H1 (cell line): ENCODE measurements around the gene MUC4. TPM values are rescaled to one million over a fixed set of nuclear protein-coding genes. Genes with fewer than 3 reads are reported as not detected.

Source experiments
- CTCF ChIA-PET: fragments of 300-600 bp; sonication (Branson Sonifier 250); formaldehyde crosslinking; loops from one replicate; lab custom pipeline; 2021; ENCODE audit not compliant: partially characterized antibody; lab: Charles Lee
- POLR2A ChIA-PET: fragments of 300-600 bp; sonication (Branson Sonifier 250); formaldehyde crosslinking; loops from one replicate; lab custom pipeline; 2021; ENCODE audit warnings: inconsistent platforms; ENCODE audit not compliant: partially characterized antibody; lab: Charles Lee
- DNase-seq, 2 experiments: peaks; one replicate each; pipeline versions ENCODE4 v3.0.0 to v3.0.0-alpha.2; 2010 to 2022; ENCODE audit warnings: low spot score in 2 of 2, low read depth in 1 of 2, mixed read lengths in 1 of 2
- FAIRE-seq: peaks from 2 replicates; lab custom pipeline; 2011; peaks lifted over from hg19 to GRCh38; lab: Jason Lieb, UNC
- H2AFZ ChIP-seq: 2 replicates; pipeline ENCODE4 v1.8.1; 2012; ENCODE audit warnings: low read length, inconsistent platforms
- H2AK5ac ChIP-seq: 2 replicates; pipeline ENCODE4 v1.6.1; 2013; ENCODE audit warnings: low read depth, low read length
- H2BK120ac ChIP-seq: replicated peaks from 2 replicates; pipeline ENCODE3; 2013; ENCODE audit warnings: low read depth, low read length, inconsistent platforms
- H2BK12ac ChIP-seq: 2 replicates; pipeline ENCODE4 v1.6.1; 2013; ENCODE audit warnings: low read depth, low read length
- H2BK15ac ChIP-seq: 2 replicates; pipeline ENCODE4 v1.6.1; 2013; ENCODE audit warnings: low read length
- H2BK20ac ChIP-seq: 2 replicates; pipeline ENCODE4 v1.6.1; 2013; ENCODE audit warnings: low read length
- H2BK5ac ChIP-seq: 2 replicates; pipeline ENCODE4 v1.6.1; 2013; ENCODE audit warnings: low read depth, low read length
- H3K14ac ChIP-seq: 2 replicates; pipeline ENCODE4 v1.6.1; 2013; ENCODE audit warnings: inconsistent platforms; ENCODE audit not compliant: insufficient read length
- H3K18ac ChIP-seq: 2 replicates; pipeline ENCODE4 v1.6.1; 2013; ENCODE audit warnings: low read length; ENCODE audit errors: extremely low read depth
- H3K23ac ChIP-seq: 2 replicates; pipeline ENCODE4 v1.6.1; 2013; ENCODE audit warnings: inconsistent platforms; ENCODE audit not compliant: insufficient read length
- H3K23me2 ChIP-seq: 2 replicates; pipeline ENCODE4 v1.6.1; 2013; ENCODE audit warnings: low read depth, low read length
- H3K27ac ChIP-seq: 2 replicates; pipeline ENCODE4 v1.6.1; 2011; ENCODE audit warnings: low read depth, low read length, inconsistent platforms
- H3K27me3 ChIP-seq, 4 experiments: replicated peaks in 1 of 4; 1 replicate in 1 of 4; 2 replicates in 3 of 4; pipeline versions ENCODE4 v1.6.1 to v1.8.1; 2011 to 2013; ENCODE audit warnings: low read length in 3 of 4, mild to moderate bottlenecking in 3 of 4, inconsistent platforms in 2 of 4, mixed read lengths in 2 of 4, moderate library complexity in 1 of 4; ENCODE audit not compliant: control insufficient read depth in 3 of 4, insufficient read depth in 3 of 4; ENCODE audit errors: extremely low read depth in 1 of 4
- H3K36me3 ChIP-seq, 4 experiments: 2 replicates each; pipeline versions ENCODE4 v1.6.1 to v1.8.1; 2011 to 2013; ENCODE audit warnings: mild to moderate bottlenecking in 4 of 4, low read length in 3 of 4, moderate library complexity in 2 of 4, control low read depth in 1 of 4, inconsistent platforms in 1 of 4; ENCODE audit not compliant: insufficient read depth in 4 of 4, control insufficient read depth in 2 of 4
- H3K4ac ChIP-seq: replicated peaks from 2 replicates; pipeline ENCODE3; 2013; ENCODE audit warnings: low read length, low read depth, mixed read lengths, inconsistent platforms; ENCODE audit not compliant: insufficient read length
- H3K4me1 ChIP-seq, 4 experiments: replicated peaks in 1 of 4; 1 replicate in 1 of 4; 2 replicates in 3 of 4; pipeline versions ENCODE4 v1.6.1 to v1.8.1; 2011 to 2013; ENCODE audit warnings: low read length in 3 of 4, inconsistent platforms in 2 of 4, mixed read lengths in 1 of 4; ENCODE audit not compliant: insufficient read depth in 4 of 4, control insufficient read depth in 3 of 4
- H3K4me2 ChIP-seq, 2 experiments: 2 replicates each; pipeline versions ENCODE4 v1.6.1 to v1.8.1; 2011 to 2013; ENCODE audit warnings: low read depth in 2 of 2, low read length in 2 of 2, control low read depth in 1 of 2, inconsistent platforms in 1 of 2, mild to moderate bottlenecking in 1 of 2; ENCODE audit not compliant: insufficient read depth in 1 of 2
- H3K4me3 ChIP-seq, 4 experiments: fragments of 200-600, 300-600 bp in 1 of 4; sonication (generic), shearing (Covaris generic), sonication (Bioruptor Twin) in 1 of 4; 2 replicates each; pipeline versions ENCODE4 v1.5.1 to v1.8.1; 2011 to 2016; ENCODE audit warnings: low read length in 4 of 4, low read depth in 3 of 4, control low read depth in 2 of 4, inconsistent platforms in 2 of 4, mild to moderate bottlenecking in 2 of 4, mixed read lengths in 1 of 4, moderate library complexity in 1 of 4; ENCODE audit not compliant: insufficient read depth in 2 of 4; ENCODE audit errors: extremely low read depth in 1 of 4
- H3K56ac ChIP-seq: replicated peaks from 2 replicates; pipeline ENCODE3; 2013; ENCODE audit warnings: low read depth, mild to moderate bottlenecking, mixed read lengths, low read length, inconsistent platforms; ENCODE audit not compliant: insufficient read length
- H3K79me1 ChIP-seq: 2 replicates; pipeline ENCODE4 v1.6.1; 2013; ENCODE audit warnings: low read depth, low read length, control low read depth
- H3K79me2 ChIP-seq, 2 experiments: 2 replicates each; pipeline versions ENCODE4 v1.6.1 to v1.8.1; 2012 to 2013; ENCODE audit warnings: low read length in 2 of 2, mild to moderate bottlenecking in 2 of 2, inconsistent platforms in 1 of 2; ENCODE audit not compliant: insufficient read depth in 2 of 2, control insufficient read depth in 1 of 2
- H3K9ac ChIP-seq, 4 experiments: replicated peaks in 1 of 4; 1 replicate in 1 of 4; 2 replicates in 3 of 4; pipeline versions ENCODE4 v1.6.1 to v1.8.1; 2011 to 2013; ENCODE audit warnings: low read depth in 3 of 4, low read length in 3 of 4, control low read depth in 2 of 4, mild to moderate bottlenecking in 2 of 4, moderate library complexity in 2 of 4, inconsistent platforms in 1 of 4; ENCODE audit errors: extremely low read depth in 1 of 4
- H3K9me3 ChIP-seq, 2 experiments: 2 replicates each; pipeline versions ENCODE4 v1.6.1 to v1.8.1; 2012 to 2013; ENCODE audit warnings: mild to moderate bottlenecking in 2 of 2, moderate library complexity in 2 of 2, control low read depth in 1 of 2, inconsistent platforms in 1 of 2, low read depth in 1 of 2, low read length in 1 of 2, mixed read lengths in 1 of 2; ENCODE audit not compliant: insufficient read depth in 2 of 2
- H4K20me1 ChIP-seq, 2 experiments: replicated peaks in 1 of 2; 2 replicates each; pipeline versions ENCODE3 to v1.8.1; 2011 to 2013; ENCODE audit warnings: inconsistent platforms in 2 of 2, low read length in 2 of 2, mild to moderate bottlenecking in 1 of 2; ENCODE audit not compliant: insufficient read depth in 2 of 2, control insufficient read depth in 1 of 2
- H4K5ac ChIP-seq: 2 replicates; pipeline ENCODE4 v1.6.1; 2013; ENCODE audit warnings: low read length, low read depth, mixed read lengths, inconsistent platforms; ENCODE audit not compliant: insufficient read length
- H4K8ac ChIP-seq: 2 replicates; pipeline ENCODE4 v1.8.0; 2013; ENCODE audit warnings: mild to moderate bottlenecking, moderate library complexity, low read length, inconsistent platforms; ENCODE audit not compliant: insufficient read depth; ENCODE audit errors: extremely low read depth
- H4K91ac ChIP-seq: replicated peaks from 2 replicates; pipeline ENCODE3; 2013; ENCODE audit warnings: low read length, mixed read lengths, inconsistent platforms; ENCODE audit not compliant: insufficient read length
- BCL11A ChIP-seq, 2 experiments: IDR thresholded peaks; one replicate each; pipeline ENCODE4 v1.6.1; 2011; ENCODE audit warnings: low read depth in 2 of 2, low read length in 2 of 2, mild to moderate bottlenecking in 2 of 2
- CBX5 ChIP-seq: fragments of 300-800, 300-1000 bp; sonication (generic); IDR thresholded peaks from 2 replicates; pipeline ENCODE4 v1.7.1; 2016; ENCODE audit warnings: antibody characterized with exemption, low read length, low read depth
- CHD2 ChIP-seq: IDR thresholded peaks from 2 replicates; pipeline ENCODE4 v1.6.1; 2012; ENCODE audit warnings: low read length, improper control_type of control experiment
- POLR2AphosphoS5 ChIP-seq: IDR thresholded peaks from 2 replicates; pipeline ENCODE4 v1.6.1; 2011; ENCODE audit warnings: low read depth, low read length
- SP1 ChIP-seq: IDR thresholded peaks from 2 replicates; pipeline ENCODE4 v1.6.1; 2011; ENCODE audit warnings: low read depth, low read length
- SP2 ChIP-seq: IDR thresholded peaks from 2 replicates; pipeline ENCODE4 v1.6.1; 2012; ENCODE audit warnings: mild to moderate bottlenecking, low read length, inconsistent platforms
- TEAD4 ChIP-seq: IDR thresholded peaks from 2 replicates; pipeline ENCODE4 v1.6.1; 2012; ENCODE audit warnings: low read depth, low read length, inconsistent platforms, mixed read lengths
- WGBS, 2 experiments: shearing (Covaris generic) in 1 of 2; methylation state at CpG; one replicate each; pipeline versions ENCODE4 v1.1.6 to v1.1.7; 2013 to 2015; ENCODE audit warnings: low lambda C conversion rate in 2 of 2, mixed read lengths in 2 of 2, inconsistent platforms in 1 of 2, low coverage in 1 of 2, missing lambda C conversion rate in 1 of 2; ENCODE audit not compliant: insufficient replicate concordance in 2 of 2, insufficient coverage in 1 of 2, insufficient read length in 1 of 2; ENCODE audit errors: extremely low coverage in 1 of 2, missing lambda C conversion rate in 1 of 2; 5-methylcytosine and 5-hydroxymethylcytosine counted together
- polyA plus RNA-seq, 7 experiments: library from polyadenylated mRNA; depleted of rRNA in 3 of 7; stranded (reverse) in 5 of 7; unstranded in 2 of 7; fragments of >200 nt in 5 of 7; fragments of 200-250 nt in 2 of 7; gene quantifications; 1 replicate in 5 of 7; 2 replicates in 1 of 7; 4 replicates in 1 of 7; pipeline versions ENCODE4 v1.2.1 to v1.2.3, GENCODE V29; 2011 to 2013; ENCODE audit warnings: missing spikeins in 2 of 7, mixed read lengths in 2 of 7
- total RNA-seq: library from RNA; stranded (reverse); fragmentation: NEBNext Ultra II Directional; extraction: Animal tissue kit (Norgen Biotek cat#: 25700); gene quantifications from 2 replicates; pipeline ENCODE4 v1.2.1, GENCODE V29; 2021
- TF ChIP-seq, protein P1 (sequence below), 3 experiments: IDR thresholded peaks; 1 replicate in 2 of 3; 2 replicates in 1 of 3; pipeline versions ENCODE4 v1.5.1 to v1.6.1; 2011; ENCODE audit warnings: low read length in 3 of 3, mild to moderate bottlenecking in 3 of 3, inconsistent platforms in 2 of 3, low read depth in 1 of 3, moderate library complexity in 1 of 3; ENCODE audit not compliant: insufficient read depth in 1 of 3; ENCODE audit errors: control extremely low read depth in 1 of 3

The MUC4 gene
- total and polyA plus RNA-seq, 2 of the 8 experiments (the other 6 are each of a cell fraction or from before 2014, with no cell fraction given) = 0.89 to 2.0 TPM

DNA sequence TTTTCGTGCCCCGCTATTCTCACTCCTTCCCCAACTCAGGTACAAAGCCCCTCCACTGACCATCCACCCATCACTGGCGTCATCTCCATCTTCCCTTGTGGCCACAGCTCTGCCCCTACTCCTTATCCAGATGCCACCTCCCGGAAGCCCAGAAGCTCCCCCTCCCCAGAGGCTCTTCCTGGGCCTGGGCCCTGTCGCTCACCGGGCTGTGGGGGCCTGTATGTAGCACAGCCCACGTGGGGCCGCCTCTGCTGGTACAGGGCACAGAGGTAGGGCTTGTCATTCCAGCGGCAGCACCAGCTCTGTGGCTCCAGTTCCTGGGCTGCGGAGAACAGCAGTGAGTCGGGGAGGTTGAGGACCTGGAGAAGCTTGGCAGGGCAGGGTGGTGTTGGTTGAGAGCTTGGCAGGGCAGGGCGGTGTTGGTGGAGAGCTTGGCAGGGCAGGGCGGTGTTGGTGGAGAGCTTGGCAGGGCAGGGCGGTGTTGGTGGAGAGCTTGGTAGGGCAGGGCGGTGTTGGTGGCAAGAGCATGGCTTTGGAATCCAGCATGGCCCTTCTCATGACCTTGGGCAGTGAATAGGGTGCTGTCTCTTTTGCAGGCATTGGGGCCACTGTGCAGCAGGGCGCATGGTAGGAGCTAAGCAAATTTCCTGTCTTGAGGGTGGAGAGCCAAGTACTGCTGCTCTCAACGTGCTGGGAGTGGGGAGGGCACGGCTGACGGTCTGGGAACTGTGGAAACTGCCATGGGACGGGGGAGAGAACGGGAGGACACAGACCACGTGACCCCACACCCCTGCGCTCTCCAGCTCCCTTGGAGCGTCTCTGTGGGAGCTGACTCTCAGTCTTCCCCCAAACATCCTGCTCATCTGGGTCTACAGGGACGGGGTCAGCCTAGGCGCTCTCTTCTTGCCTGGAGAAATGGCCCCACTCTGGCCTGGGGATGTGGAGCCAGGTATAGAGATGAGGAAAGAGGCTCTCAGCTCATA, 47.6 kb downstream of the MUC4 start:
- Histone ChIP-seq H3K56ac (no peak overlapping the region), H2AFZ (no peak overlapping the region), H2BK20ac (no peak overlapping the region), H4K8ac (no peak overlapping the region), H4K5ac (no peak overlapping the region), H2BK120ac (no peak overlapping the region), H2BK12ac (peak overlapping the region; percentile 12; the same call in 1 of the 2 replicates), H3K9ac (no peak overlapping the region), H4K20me1 (no peaks in the 10 kb centered on the region), H2BK5ac (0 out of 2 replicates have a peak overlapping the region, but pooled peaks have one; percentile 60), H3K23ac (no peak overlapping the region), H3K18ac (no peak overlapping the region; the same call in 1 of the 2 replicates), H2AK5ac (no peak overlapping the region), H3K4me1 (no peaks in the 10 kb centered on the region), H2BK15ac (0 out of 2 replicates have a peak overlapping the region, but pooled peaks have one; percentile 75), H3K23me2 (peaks cover 7% of the 10 kb centered on the region; the same call in 1 of the 2 replicates), H3K79me1 (no peaks in the 10 kb centered on the region), H3K14ac (no peak overlapping the region), H3K4ac (no peak overlapping the region), H3K4me3 (no peak overlapping the region), H3K79me2 (no peaks in the 10 kb centered on the region), H4K91ac (no peak overlapping the region), H3K36me3 (no peaks in the 10 kb centered on the region), H3K27ac (no peak overlapping the region), H3K9me3 (no peaks in the 10 kb centered on the region; a peak in 1 of 4 replicates), H3K27me3 (no peaks in the 10 kb centered on the region; a peak in 3 of 7 replicates), H3K4me2 (no peak overlapping the region)
- ChIA-PET POLR2A (interaction anchor here (0.6 to 0.8 kb wide), 2 partner anchors 19 to 221 kb away, joined by 3 read pairs; no protein-coding TSS in a partner anchor), CTCF (interaction anchor here (0.8 to 5.8 kb wide), 8 partner anchors 10 to 133 kb away, joined by 3 to 33 read pairs (median 4); no protein-coding TSS in a partner anchor)
- 86% methylated on average over 25 of the region's 26 CpGs; no CpG with 5 or more reads in 1 of the 2 experiments for WGBS, 2 experiments
- DNase-seq (no peak), FAIRE-seq (no peak)
- TF ChIP-seq CHD2 (no peak), SP2 (no peak), TEAD4 (no peak), CBX5 (no peak), POLR2AphosphoS5 (no peak), BCL11A (IDR thresholded peaks at IDR 0.05; ENCODE audit: low read depth in 2 of 2, low read length in 2 of 2) (no peak), SP1 (no peak)
- TF ChIP-seq, protein P1, sequence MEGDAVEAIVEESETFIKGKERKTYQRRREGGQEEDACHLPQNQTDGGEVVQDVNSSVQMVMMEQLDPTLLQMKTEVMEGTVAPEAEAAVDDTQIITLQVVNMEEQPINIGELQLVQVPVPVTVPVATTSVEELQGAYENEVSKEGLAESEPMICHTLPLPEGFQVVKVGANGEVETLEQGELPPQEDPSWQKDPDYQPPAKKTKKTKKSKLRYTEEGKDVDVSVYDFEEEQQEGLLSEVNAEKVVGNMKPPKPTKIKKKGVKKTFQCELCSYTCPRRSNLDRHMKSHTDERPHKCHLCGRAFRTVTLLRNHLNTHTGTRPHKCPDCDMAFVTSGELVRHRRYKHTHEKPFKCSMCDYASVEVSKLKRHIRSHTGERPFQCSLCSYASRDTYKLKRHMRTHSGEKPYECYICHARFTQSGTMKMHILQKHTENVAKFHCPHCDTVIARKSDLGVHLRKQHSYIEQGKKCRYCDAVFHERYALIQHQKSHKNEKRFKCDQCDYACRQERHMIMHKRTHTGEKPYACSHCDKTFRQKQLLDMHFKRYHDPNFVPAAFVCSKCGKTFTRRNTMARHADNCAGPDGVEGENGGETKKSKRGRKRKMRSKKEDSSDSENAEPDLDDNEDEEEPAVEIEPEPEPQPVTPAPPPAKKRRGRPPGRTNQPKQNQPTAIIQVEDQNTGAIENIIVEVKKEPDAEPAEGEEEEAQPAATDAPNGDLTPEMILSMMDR (IDR thresholded peaks at IDR 0.05; ENCODE audit: control extremely low read depth in 1 of 3, insufficient read depth in 1 of 3, low read depth in 1 of 3, low read length in 3 of 3) = no peak
